Activated CD4-positive, alpha-beta T cell treated with anti-CD3 and anti-CD28 coated beads, Interleukin-2, amount 50 U/mL, for 24 hours (primary cell): ENCODE results near the gene CCS.
"Not testable (repeated sequence)": the region's sequence is repeated elsewhere in the genome, so short reads cannot be mapped to it uniquely, and the experiment has no call there.

ENCODE experiments used
- DNase-seq, 2 donors: peaks; one replicate each; pipeline ENCODE4 v3.0.0-alpha.2; 2020; ENCODE audit warnings: low read depth in 1 of 2, low spot score in 1 of 2

Gene CCS

GRCh38 chr11:66625041-66625751 lies 32.2 kb downstream of the CCS start:
- DNase-seq: no peak

GRCh38 chr11:66625752-66626149 lies 32.8 kb downstream of the CCS start:
- no peak for DNase-seq

DNA sequence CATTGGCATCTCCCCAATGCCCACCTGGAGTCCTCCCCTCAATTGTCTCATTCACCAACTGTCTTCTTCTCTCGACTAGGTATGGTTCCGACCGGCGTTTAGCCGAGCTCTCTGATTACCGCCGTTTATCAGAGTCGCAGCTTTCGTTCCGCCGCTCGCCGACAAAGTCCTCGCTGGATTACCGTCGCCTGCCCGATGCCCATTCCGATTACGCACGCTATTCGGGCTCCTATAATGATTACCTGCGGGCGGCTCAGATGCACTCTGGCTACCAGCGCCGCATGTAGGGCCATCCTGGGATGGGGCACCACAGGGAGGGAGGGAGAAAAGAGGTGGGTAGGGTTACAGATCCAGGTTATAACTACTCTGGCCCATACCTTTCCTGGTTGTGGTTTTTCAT lies 33.4 kb downstream of the CCS start:
- DNase-seq: no peak

- no peak for DNase-seq
Observed at GRCh38 chr11:66626926-66627325, 33.9 kb downstream of the CCS start.

DNA sequence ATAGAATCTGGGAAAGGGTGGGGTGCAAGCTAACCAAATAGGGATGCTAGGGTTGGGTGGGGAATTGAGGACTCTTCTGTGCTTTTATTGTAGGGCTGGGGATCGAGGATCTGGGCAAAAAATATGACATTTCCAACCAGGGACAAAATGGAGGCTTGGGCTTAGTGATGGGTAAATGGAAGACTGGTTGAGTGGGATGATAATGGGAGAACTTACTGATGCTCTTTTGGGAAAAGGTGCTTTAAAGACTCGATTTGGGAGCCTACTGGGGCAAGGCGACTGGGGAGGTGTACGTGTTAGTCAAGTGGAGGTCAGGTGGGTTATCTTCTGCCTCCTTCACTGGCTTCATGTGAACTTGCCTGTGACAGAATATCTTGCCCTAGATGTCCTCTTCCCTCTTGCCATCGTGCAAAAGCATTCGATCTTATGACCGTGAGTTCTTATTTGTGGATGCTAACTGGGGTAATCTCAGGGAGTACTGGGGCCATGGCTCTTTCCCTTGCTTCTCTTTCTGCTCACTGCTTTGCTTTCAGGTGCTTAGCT lies 35.1 kb downstream of the CCS start:
- DNase-seq: no peak

GRCh38 chr11:66629356-66629755 lies 36.4 kb downstream of the CCS start:
- no peak for DNase-seq

- no peak for DNase-seq
Observed at GRCh38 chr11:66631883-66632282, 38.9 kb downstream of the CCS start.

DNA sequence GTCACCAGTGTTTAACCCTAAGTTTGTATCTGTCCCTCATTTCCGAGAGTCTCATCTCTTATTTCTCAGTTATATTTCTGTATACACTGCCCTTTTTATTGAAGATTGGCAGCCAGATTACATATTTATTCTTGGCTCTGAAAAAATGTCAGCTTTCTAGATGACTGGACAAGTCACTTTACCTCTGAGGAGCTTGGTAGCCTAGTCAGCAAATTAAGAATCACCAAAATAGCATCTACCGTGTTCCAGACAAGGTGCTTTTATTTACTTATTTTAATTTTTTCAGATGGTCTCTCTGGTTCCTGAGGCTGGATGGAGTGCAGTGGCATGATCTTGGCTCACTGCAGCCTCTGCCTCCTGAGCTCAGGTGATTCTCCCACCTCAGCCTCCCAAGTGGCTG lies 40.0 kb downstream of the CCS start:
- no peak for DNase-seq

DNA sequence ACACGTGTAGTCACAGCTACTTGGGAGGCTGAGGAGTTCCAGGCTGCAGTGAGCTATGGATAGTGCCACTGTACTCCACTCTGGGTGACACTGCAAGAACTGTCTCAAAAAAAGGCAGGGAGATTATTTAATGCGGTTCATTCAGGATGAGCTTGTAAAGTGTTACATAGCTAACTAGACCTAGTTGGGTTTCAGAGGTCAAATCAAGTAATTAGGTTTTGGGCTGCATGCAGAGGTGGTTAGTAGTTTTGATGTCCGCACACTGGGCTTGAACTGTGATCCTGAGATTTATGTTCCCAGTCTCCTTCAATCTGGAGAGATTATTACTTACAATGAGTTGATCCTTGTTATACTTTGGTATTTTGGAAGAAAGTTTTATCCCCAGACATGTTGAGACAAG lies 43.4 kb downstream of the CCS start:
- DNase-seq: no peak

DNA sequence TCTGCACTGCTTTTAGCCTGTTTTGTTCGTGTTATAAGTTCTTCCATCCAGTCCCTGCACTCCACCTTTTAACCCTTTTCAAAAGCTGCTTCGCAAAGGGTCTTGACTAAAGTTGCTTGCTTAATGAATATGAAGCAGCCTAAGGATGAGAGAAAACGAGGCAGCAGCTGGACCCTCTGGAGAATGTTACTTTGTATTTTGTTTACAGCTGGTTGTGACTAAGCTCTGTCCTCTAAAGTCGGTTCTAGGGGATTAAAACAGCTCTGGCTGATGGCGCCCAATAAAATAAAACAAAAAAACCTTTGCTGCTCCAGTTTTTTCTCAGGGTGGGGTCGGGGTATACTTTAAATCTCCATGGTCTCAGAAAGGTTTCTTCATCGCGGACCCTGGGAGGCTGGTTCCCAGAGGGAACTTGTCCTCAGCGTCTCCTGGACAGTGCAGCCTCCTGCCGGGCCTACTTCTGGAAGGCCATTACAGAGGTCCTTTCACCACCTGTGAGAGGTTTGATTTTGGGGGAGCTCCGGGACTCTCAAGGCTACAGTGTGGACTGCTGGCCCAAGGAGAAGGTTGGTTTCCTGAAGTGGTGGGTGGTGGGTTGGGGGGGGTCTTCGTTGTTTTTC lies 44.7 kb downstream of the CCS start:
- no peak for DNase-seq

- DNase-seq: peak; percentile 76 to 98
Observed at GRCh38 chr11:66638177-66639065, 45.4 kb downstream of the CCS start, which contains the start of gene RBM4. RBM4 (plus strand) TSS chr11:66638703; CDS start chr11:66639712, 1,009 bp downstream.

DNA sequence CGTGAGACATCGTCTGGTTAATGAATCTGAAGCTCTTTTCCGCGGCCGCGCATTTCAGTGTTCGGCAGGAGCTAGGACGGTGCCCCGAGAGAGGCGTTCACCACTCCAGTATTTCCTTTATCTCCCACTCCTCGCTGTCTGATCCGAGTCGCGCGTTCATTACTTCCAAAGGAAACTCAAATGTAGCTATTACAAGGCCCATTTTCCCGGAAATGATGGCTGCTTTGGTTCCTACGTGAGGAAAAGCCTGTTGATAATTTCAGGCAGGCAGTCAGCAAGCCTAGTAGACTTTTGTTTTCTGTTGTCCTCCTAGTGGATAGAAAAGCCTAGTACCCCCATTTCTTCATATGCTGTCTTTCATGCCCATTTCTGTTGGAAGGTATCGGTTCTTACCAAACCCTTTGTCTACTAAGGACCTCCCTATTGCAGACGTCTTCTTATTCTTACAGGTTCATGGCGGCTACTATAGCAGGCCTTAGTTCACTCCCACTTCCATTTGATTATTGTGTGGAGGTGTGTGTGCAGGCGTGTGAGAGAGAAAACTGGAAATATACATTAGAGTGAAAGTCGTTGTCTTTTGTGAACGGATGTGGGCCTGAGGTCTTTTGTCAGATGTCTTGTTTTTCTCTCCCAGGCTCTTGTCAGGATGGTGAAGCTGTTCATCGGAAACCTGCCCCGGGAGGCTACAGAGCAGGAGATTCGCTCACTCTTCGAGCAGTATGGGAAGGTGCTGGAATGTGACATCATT lies 46.3 kb downstream of the CCS start:
- DNase-seq: peak in 1 of 2 donors; percentile 21

- DNase-seq: not testable (repeated sequence)
Observed at GRCh38 chr11:66639814-66640340, 46.9 kb downstream of the CCS start.

DNA sequence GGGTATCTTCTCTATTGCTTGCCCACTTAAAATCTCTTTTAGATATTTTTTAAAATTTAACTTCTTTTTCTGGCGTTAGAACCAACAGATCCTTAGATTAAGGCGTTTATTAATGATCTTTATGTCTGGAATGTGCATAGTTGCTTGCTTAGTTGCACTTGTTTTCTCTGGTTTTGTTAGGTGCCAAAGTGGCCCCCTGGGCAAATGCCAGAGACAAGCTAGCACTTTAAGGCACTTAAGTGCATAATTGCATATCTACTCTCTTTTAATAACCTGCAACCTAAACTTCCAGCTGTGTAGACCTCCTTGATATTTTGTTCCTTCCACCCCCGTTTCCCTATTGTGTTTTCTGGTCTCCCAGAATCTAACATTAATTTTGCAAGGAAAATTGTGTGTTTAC lies 48.8 kb downstream of the CCS start:
- DNase-seq: no peak

DNA sequence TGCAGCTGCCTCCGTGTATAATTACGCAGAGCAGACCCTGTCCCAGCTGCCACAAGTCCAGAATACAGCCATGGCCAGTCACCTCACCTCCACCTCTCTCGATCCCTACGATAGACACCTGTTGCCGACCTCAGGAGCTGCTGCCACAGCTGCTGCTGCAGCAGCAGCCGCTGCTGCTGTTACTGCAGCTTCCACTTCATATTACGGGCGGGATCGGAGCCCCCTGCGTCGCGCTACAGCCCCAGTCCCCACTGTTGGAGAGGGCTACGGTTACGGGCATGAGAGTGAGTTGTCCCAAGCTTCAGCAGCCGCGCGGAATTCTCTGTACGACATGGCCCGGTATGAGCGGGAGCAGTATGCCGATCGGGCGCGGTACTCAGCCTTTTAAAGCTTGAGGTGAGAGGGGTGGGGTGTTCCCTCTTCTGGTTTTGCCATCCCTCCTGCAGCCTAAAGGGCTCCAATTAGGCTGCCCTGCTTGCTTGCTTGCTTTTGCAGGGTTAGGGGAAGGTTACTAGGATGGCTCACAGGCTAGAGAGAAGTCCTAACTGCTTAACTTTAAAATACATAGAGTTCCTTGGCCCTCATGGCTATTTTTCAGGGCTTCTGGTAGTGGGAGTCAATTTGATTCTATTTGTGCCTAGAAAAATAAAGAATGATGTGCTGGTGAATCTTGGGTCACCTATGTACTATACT lies 50.9 kb downstream of the CCS start:
- no peak for DNase-seq

GRCh38 chr11:66646828-66647227 lies 53.8 kb downstream of the CCS start:
- DNase-seq: no peak

DNA sequence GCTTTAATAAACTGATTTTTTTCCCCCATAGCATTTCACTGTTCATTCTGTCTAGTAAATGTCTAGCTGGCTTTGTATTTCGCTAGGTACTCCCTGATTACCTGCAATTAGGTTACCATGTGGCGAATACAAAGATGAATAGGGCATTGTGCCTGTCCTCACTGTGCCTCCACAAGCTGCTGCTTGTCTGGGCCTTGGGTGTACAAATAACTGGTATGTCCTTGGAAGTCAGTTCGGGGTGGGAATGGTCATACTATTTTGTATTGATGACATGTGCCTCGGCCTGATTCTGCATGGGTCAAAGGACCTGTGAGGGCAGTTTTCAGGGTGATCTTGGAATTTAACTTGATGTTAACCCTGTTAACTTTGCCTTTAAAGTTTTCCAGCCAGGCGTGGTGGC lies 56.9 kb downstream of the CCS start:
- DNase-seq: no peak

DNA sequence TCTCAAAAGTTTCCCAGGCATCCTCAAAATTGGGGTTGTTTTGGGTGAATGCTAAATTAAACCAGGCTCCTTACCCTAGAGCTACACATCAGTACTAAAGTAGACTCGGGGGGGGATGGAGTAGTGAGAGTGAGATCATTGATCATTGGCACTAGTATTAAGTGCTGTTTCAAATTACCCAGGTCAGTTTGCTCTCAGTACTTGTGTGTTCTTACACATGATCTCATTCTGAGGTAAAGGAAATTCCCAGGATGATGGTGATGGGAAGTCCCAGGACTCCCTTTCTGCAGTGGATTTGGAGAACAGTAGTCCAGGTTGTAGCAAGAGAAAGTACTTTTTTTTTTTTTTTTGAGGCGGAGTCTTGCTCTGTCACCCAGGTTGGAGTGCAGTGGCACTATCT lies 58.0 kb downstream of the CCS start:
- no peak for DNase-seq

GRCh38 chr11:66652651-66653050 lies 59.7 kb downstream of the CCS start:
- DNase-seq: no peak

GRCh38 chr11:66653123-66653522 lies 60.1 kb downstream of the CCS start:
- DNase-seq: no peak
